ENCODE measurements around the gene KCNIP4. TPM values are rescaled to one million over a fixed set of nuclear protein-coding genes. Genes with fewer than 3 reads are reported as not detected.

KCNIP4 gene
- total RNA-seq, 2 donors from 2014 or later: 1.2 TPM; not detected in 1

DNA sequence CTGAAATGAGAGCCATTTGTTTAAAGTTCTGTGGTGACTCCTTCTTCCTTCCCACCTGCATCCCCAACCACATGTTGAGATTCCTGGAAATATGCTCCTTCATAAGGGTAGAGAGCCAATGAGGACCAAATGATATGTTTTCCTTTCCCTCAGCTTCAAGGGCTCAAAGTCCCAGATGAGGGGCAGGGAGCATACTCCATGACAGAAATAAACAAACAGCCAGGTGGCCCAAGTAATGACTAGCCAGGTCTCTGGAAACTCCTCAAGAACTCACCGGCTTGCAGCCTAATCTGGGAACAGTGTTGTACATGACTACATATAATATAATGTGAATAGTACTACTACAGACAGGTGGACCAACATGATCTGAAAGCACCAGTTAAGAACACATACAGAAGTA is 856.0 kb downstream of the KCNIP4 start:
- no peaks in the 10 kb centered on the region for H3K27me3 ChIP-seq (replicated peaks; ENCODE audit: insufficient read depth)
- TF ChIP-seq, protein P1, sequence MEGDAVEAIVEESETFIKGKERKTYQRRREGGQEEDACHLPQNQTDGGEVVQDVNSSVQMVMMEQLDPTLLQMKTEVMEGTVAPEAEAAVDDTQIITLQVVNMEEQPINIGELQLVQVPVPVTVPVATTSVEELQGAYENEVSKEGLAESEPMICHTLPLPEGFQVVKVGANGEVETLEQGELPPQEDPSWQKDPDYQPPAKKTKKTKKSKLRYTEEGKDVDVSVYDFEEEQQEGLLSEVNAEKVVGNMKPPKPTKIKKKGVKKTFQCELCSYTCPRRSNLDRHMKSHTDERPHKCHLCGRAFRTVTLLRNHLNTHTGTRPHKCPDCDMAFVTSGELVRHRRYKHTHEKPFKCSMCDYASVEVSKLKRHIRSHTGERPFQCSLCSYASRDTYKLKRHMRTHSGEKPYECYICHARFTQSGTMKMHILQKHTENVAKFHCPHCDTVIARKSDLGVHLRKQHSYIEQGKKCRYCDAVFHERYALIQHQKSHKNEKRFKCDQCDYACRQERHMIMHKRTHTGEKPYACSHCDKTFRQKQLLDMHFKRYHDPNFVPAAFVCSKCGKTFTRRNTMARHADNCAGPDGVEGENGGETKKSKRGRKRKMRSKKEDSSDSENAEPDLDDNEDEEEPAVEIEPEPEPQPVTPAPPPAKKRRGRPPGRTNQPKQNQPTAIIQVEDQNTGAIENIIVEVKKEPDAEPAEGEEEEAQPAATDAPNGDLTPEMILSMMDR (IDR thresholded peaks at IDR 0.05): no peak
- H3K9me3 ChIP-seq: no peaks in the 10 kb centered on the region
- H3K36me3 ChIP-seq: no peaks in the 10 kb centered on the region
- H3K4me3 ChIP-seq: no peak overlapping the region
- WGBS: 92% methylated on average over 1 of the region's 1 CpG
- no peaks in the 10 kb centered on the region for H3K4me1 ChIP-seq (replicated peaks)
- intact Hi-C loops (cut with DNase I): no loop called here
- no peak for DNase-seq (ENCODE audit: low spot score)
- no peak overlapping the region for H3K27ac ChIP-seq

DNA sequence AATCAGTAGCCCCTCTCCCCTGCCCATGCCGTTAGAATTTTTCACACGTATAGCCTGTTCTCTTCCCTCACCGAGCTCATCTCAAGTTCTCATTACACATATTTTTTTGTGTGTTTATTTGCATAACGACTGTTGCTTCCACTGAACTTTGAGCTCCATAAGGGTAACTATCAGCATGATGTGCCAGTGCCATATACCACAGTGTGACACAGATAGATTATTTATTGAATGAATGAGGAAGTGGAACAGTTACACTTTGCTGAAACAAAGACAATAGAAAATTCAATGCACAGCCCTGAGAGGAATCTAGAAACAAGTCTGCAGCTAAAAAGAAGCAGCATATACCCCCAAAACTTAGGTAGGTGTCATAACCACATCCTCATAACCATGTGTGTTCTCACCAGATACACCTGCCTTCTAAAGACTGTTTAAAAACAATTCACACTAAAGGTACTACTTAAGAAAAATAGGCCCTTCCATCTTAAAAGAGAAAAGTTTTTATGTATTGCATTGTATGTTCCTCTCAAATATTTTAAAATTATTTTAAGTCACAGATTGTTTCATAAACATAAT is 858.4 kb downstream of the KCNIP4 start:
- DNase-seq (ENCODE audit: low spot score): no peak
- intact Hi-C loops (cut with DNase I): no loop called here
- Histone ChIP-seq H3K4me3 (no peak overlapping the region), H3K27me3 (replicated peaks; ENCODE audit: insufficient read depth) (no peaks in the 10 kb centered on the region), H3K9me3 (no peaks in the 10 kb centered on the region), H3K36me3 (no peaks in the 10 kb centered on the region), H3K4me1 (replicated peaks) (no peaks in the 10 kb centered on the region), H3K27ac (no peak overlapping the region)
- TF ChIP-seq, protein P1 (IDR thresholded peaks at IDR 0.05): no peak
- TF ChIP-seq POLR2A (IDR thresholded peaks at IDR 0.05) (no peak), POLR2AphosphoS5 (IDR thresholded peaks at IDR 0.05) (no peak)
- WGBS: 87% methylated on average over 4 of the region's 4 CpGs

DNA sequence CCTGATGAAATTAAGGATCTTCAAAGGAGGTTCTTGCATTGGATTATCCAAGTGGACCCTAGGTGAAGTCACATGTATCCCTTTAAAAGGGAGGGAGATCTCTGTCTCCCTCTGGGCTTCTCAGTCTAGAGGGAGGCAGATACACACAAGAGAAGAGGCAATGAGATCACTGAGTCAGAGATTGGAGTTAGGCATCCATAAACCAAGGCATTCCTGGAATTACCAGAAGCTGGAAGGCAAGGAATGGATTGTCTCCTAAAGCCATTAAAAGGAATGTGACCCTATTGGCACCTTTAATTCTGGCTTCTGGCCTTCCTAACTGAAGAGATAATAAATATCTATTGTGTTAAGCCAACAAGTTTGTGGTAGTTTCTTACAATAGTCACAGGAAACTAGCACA is 865.2 kb downstream of the KCNIP4 start:
- Histone ChIP-seq H3K4me1 (replicated peaks) (no peaks in the 10 kb centered on the region), H3K36me3 (no peaks in the 10 kb centered on the region)
- TF ChIP-seq POLR2AphosphoS5 (IDR thresholded peaks at IDR 0.05) (no peak), POLR2A (IDR thresholded peaks at IDR 0.05) (no peak)
- TF ChIP-seq, protein P1 (IDR thresholded peaks at IDR 0.05): no peak

DNA sequence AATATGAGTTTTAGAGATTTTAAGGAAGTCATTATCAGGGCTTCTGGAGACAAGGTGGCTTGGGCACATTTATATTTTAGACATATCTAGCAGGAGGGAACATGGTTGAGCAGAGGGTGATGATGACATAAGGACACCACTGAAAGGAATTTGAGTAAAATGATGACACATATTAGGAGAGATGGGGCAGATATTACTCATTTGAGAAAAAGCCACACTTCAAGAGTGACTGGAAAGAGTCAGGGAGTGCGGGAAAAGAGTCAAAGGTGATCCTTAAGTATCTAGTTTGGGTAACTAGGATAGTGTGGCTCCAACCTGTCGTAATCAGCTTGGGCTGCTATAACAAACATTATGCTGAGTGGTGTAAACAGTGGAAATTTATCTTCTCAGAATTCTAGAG is 870.6 kb downstream of the KCNIP4 start:
- intact Hi-C loops (cut with DNase I): no loop called here
- Histone ChIP-seq H3K9me3 (no peaks in the 10 kb centered on the region), H3K4me1 (replicated peaks) (no peaks in the 10 kb centered on the region), H3K4me3 (no peak overlapping the region), H3K27me3 (replicated peaks; ENCODE audit: insufficient read depth) (no peaks in the 10 kb centered on the region), H3K27ac (no peak overlapping the region), H3K36me3 (no peaks in the 10 kb centered on the region)
- TF ChIP-seq, protein P1 (IDR thresholded peaks at IDR 0.05): no peak
- TF ChIP-seq POLR2A (IDR thresholded peaks at IDR 0.05): no peak
- TF ChIP-seq POLR2AphosphoS5 (IDR thresholded peaks at IDR 0.05): no peak
- 94% methylated on average over 2 of the region's 2 CpGs for WGBS
- no peak for DNase-seq (ENCODE audit: low spot score)

More for the DNA sequence above, 865.2 kb downstream of the KCNIP4 start:
- H3K9me3 ChIP-seq: no peaks in the 10 kb centered on the region
- H3K4me3 ChIP-seq: no peak overlapping the region
- DNase-seq (ENCODE audit: low spot score): no peak
- intact Hi-C loops (cut with DNase I): no loop called here
- no peaks in the 10 kb centered on the region for H3K27me3 ChIP-seq (replicated peaks; ENCODE audit: insufficient read depth)
- no peak overlapping the region for H3K27ac ChIP-seq

DNA sequence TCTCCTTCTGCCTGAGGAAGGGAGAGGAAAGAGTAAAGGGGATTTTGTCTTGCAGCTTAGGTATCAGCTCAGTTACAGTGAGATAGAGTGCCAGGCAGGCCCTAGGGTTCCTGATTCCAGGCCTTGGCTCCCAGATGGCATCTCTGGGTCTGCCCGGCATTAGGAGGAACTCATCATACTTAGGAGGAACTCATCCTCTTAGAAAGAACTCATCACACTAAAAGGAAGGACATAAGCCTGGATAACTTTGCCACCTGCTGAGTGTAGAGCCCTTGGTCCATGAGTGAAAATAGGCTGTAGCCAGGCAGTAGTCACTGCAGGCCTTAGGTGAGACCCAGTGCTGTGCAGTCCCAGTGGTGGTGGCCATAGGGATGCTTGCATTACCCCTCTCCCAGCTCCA is 881.2 kb downstream of the KCNIP4 start:
- H3K4me1 ChIP-seq (replicated peaks): no peaks in the 10 kb centered on the region
- H3K36me3 ChIP-seq: no peaks in the 10 kb centered on the region
- H3K27ac ChIP-seq: no peak overlapping the region
- intact Hi-C loops (cut with DNase I): no loop called here
- no peak overlapping the region for H3K4me3 ChIP-seq
- no peak for DNase-seq (ENCODE audit: low spot score)
- no peaks in the 10 kb centered on the region for H3K27me3 ChIP-seq (replicated peaks; ENCODE audit: insufficient read depth)
- TF ChIP-seq, protein P1 (IDR thresholded peaks at IDR 0.05): no peak
- TF ChIP-seq POLR2A (IDR thresholded peaks at IDR 0.05) (no peak), POLR2AphosphoS5 (IDR thresholded peaks at IDR 0.05) (no peak)
- 100% methylated on average over 1 of the region's 1 CpG for WGBS
- H3K9me3 ChIP-seq: no peaks in the 10 kb centered on the region
